Cardiac fibroblast (primary cell): Measurements from ENCODE around the gene PCGF1.
A peak's percentile ranks its signal among the peaks of the same experiment; 100 is the strongest.

Source experiments
- DNase-seq, 2 donors: peaks; one replicate each; pipeline versions ENCODE4 v3.0.0 to v3.0.0-alpha.2; 2010; ENCODE audit warnings: low read depth in 2 of 2
- H3K4me3 ChIP-seq, 2 donors: replicated peaks in 1 of 2; 1 replicate in 1 of 2; 2 replicates in 1 of 2; pipeline ENCODE4 v1.5.1; 2011; ENCODE audit warnings: low read depth in 2 of 2, low read length in 2 of 2, mild to moderate bottlenecking in 2 of 2, moderate library complexity in 1 of 2
- TF ChIP-seq, protein P1 (sequence below): IDR thresholded peaks from one replicate; pipeline ENCODE4 v1.5.1; 2011; ENCODE audit warnings: low read depth, mild to moderate bottlenecking, low read length, inconsistent platforms

PCGF1 gene

GRCh38 chr2:74507145-74507925 lies at the start of gene PCGF1:
Gene PCGF1 (minus strand): TSS chr2:74507695. CDS start chr2:74507668, 27 bp downstream.
- peak; percentile 98 to 99 for DNase-seq
- TF ChIP-seq, protein P1, sequence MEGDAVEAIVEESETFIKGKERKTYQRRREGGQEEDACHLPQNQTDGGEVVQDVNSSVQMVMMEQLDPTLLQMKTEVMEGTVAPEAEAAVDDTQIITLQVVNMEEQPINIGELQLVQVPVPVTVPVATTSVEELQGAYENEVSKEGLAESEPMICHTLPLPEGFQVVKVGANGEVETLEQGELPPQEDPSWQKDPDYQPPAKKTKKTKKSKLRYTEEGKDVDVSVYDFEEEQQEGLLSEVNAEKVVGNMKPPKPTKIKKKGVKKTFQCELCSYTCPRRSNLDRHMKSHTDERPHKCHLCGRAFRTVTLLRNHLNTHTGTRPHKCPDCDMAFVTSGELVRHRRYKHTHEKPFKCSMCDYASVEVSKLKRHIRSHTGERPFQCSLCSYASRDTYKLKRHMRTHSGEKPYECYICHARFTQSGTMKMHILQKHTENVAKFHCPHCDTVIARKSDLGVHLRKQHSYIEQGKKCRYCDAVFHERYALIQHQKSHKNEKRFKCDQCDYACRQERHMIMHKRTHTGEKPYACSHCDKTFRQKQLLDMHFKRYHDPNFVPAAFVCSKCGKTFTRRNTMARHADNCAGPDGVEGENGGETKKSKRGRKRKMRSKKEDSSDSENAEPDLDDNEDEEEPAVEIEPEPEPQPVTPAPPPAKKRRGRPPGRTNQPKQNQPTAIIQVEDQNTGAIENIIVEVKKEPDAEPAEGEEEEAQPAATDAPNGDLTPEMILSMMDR = peak; percentile 30

GRCh38 chr2:74556831-74557370 lies 49.4 kb upstream of the PCGF1 start:
- TF ChIP-seq, protein P1 = no peak
- DNase-seq = no peak
- no peak overlapping the region for H3K4me3 ChIP-seq

More at GRCh38 chr2:74507145-74507925, at the start of gene PCGF1:
- peak within 1 kb of the TSS; percentile 97 for H3K4me3 ChIP-seq

- H3K4me3 ChIP-seq = peak overlapping the region in 1 of 2 donors; percentile 95
- no peak for DNase-seq
- TF ChIP-seq, protein P1 = no peak
These were observed 48.7 kb upstream of the PCGF1 start for GRCh38 chr2:74556159-74556558.

DNA sequence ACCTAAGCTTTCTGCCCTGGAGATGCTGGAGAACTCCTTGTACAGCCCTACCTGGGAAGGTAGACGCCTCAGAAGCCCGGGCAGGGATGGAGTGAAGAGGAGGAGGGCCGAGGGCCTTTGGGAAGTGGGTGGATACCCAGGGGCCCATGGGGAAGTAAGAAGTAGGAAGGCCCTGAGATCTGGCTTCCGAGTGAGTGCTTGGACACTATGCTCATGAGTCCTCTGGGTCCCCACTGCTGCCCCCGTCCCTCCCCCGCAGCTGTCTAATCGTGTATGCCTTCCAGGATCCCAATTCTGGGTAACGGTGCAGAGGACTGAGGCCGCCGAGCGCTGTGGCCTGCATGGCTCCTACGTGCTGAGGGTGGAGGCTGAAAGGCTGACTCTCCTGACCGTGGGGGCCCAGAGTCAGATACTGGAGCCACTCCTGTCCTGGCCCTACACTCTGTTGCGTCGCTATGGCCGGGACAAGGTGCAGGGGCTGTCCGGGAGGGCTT lies 48.2 kb upstream of the PCGF1 start:
- H3K4me3 ChIP-seq = peak overlapping the region; percentile 93 to 95
- no peak for DNase-seq

DNA sequence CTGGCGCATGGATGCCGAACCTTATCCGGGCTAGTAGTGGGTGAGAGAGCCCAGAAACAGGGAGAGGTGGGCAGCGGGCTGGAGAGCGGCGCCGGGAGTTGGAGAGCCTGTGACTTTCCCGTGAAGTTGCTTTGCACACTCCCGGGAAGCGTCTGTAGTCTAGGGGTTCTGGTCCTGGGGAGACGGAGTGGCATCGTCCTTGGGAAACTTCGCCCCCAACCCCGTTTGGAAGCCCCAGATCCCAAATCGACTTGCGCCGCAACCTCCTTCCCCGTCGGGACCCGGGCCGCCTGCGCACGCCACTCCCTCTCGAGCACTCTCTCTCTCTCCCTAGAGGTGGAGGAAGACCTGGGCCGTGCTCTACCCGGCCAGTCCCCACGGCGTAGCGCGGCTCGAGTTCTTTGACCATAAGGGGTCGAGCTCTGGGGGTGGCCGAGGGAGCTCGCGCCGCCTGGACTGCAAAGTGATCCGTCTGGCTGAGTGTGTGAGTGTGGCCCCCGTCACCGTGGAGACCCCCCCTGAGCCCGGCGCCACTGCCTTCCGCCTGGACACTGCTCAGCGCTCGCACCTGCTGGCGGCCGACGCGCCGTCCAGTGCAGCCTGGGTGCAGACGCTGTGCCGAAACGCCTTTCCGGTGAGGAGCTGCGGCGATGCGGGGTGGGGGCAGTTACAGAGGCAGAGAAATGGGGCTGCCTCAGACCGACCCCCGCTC lies 47.5 kb upstream of the PCGF1 start:
- peak overlapping the region; percentile 93 to 95 for H3K4me3 ChIP-seq
- TF ChIP-seq, protein P1 = peak; percentile 4
- DNase-seq = peak; percentile 46 to 51

More for the DNA sequence above, 48.2 kb upstream of the PCGF1 start:
- TF ChIP-seq, protein P1 = no peak

DNA sequence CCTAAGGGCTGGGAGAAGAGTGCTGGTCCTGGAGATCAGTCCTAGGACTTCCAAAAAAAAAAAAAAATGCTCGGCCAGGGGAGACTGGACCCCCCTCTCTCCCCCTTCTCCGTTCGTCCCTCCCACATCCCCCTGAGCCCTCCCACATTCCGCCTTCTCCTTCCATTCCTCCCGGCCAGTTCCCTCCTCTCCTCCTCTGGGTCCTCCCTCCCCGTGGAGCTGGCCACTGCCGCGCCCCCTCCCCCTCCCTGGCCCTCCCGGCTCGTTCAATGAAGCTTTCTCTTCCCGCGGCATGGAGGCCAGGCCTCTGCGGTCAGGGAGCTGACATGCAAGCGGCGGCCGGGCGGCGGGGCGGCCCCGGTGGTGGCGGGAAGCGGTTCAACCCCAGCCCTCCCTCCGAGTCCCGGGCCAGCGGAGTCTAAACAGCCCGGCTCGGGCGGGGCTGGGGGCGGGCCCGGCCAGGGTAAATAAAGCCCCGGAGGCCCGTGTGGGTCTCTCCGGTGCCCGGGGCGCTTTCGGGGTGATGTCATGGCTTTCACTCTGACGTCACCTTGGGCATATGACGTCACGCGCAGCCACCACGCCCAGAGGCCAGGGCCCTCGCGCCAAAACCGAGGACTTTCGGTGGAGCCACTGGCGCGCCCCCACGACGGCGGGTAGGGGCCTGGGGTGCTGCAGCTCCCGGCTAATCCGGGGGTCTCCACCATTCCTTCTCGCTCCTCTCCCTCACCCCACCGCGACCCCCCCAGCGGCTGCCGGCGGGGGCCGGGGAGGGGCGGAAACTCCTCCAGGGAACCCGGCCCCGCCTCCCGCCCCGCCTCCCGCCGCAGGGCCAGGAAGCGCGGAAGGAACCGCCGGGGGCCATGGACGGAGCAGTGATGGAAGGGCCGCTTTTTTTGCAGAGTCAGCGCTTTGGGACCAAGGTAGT lies 46.7 kb upstream of the PCGF1 start, which contains the start of the genes DOK1 and LOXL3:
Gene DOK1 (plus strand): TSS at position 829 of the 928 bp plus-strand sequence. CDS start 35 bp downstream, at position 864.
Gene LOXL3 (minus strand): TSS at position 51 of the 928 bp plus-strand sequence. CDS start 1,308 bp downstream, outside the sequence.
- TF ChIP-seq, protein P1 = no peak
- H3K4me3 ChIP-seq = peak within 1 kb of the TSS; percentile 93 to 95
- DNase-seq = peak; percentile 92 to 95
